ENCODE results near the gene LBR.

- TF ChIP-seq EZH2 (IDR thresholded peaks at IDR 0.05) (no peak), POLR2AphosphoS5 (IDR thresholded peaks at IDR 0.05; ENCODE audit: borderline replicate concordance, low read depth, low read length) (no peak)
Measured at GRCh38 chr1:225435487-225435886, 7.6 kb upstream of the LBR start.
